ENCODE results near the gene PRDX3.

The PRDX3 gene

GRCh38 chr10:119206603-119207365 is 28.2 kb upstream of the PRDX3 start:
- peak overlapping the region; percentile 93 to 95 for H3K27ac ChIP-seq
- peak; percentile 82 for DNase-seq (ENCODE audit: low spot score)
- TF ChIP-seq, protein P1, sequence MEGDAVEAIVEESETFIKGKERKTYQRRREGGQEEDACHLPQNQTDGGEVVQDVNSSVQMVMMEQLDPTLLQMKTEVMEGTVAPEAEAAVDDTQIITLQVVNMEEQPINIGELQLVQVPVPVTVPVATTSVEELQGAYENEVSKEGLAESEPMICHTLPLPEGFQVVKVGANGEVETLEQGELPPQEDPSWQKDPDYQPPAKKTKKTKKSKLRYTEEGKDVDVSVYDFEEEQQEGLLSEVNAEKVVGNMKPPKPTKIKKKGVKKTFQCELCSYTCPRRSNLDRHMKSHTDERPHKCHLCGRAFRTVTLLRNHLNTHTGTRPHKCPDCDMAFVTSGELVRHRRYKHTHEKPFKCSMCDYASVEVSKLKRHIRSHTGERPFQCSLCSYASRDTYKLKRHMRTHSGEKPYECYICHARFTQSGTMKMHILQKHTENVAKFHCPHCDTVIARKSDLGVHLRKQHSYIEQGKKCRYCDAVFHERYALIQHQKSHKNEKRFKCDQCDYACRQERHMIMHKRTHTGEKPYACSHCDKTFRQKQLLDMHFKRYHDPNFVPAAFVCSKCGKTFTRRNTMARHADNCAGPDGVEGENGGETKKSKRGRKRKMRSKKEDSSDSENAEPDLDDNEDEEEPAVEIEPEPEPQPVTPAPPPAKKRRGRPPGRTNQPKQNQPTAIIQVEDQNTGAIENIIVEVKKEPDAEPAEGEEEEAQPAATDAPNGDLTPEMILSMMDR (IDR thresholded peaks at IDR 0.05) = peak; percentile 78
- H3K4me3 ChIP-seq = peak overlapping the region; percentile 94

GRCh38 chr10:119205894-119206602 is 27.4 kb upstream of the PRDX3 start:
- TF ChIP-seq, protein P1 (IDR thresholded peaks at IDR 0.05) = no peak

DNA sequence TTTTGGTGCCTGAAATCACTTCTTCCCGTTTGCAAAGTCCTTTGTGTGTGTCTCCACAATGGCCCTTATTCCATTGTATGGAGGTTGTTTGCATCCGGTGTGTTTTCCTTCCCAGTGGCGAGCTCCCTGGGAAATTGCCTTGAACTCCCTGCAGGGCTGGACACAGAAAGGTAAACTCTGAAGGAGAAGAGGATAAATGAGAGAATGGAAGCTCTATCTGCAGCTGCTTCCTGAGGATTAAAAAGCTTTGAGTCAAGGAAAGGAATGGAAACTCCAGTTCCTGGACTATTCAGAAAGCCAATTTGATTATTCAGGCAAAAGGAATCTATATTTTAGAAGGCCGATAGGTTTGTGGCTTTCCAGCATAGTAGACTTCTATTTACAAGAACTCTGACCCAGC is 24.4 kb upstream of the PRDX3 start:
- no peak for DNase-seq (ENCODE audit: low spot score)
- TF ChIP-seq, protein P1 (IDR thresholded peaks at IDR 0.05) = no peak

More at GRCh38 chr10:119205894-119206602, 27.4 kb upstream of the PRDX3 start:
- H3K4me3 ChIP-seq = peak overlapping the region; percentile 94
- H3K27ac ChIP-seq = peak overlapping the region; percentile 93 to 95
- DNase-seq (ENCODE audit: low spot score) = no peak

GRCh38 chr10:119201233-119201632 is 22.6 kb upstream of the PRDX3 start:
- H3K27ac ChIP-seq = no peak overlapping the region
- H3K4me3 ChIP-seq = no peak overlapping the region
- TF ChIP-seq, protein P1 (IDR thresholded peaks at IDR 0.05) = no peak
- no peak for DNase-seq (ENCODE audit: low spot score)

More for the DNA sequence above, 24.4 kb upstream of the PRDX3 start:
- Histone ChIP-seq H3K27ac (no peak overlapping the region), H3K4me3 (no peak overlapping the region)

DNA sequence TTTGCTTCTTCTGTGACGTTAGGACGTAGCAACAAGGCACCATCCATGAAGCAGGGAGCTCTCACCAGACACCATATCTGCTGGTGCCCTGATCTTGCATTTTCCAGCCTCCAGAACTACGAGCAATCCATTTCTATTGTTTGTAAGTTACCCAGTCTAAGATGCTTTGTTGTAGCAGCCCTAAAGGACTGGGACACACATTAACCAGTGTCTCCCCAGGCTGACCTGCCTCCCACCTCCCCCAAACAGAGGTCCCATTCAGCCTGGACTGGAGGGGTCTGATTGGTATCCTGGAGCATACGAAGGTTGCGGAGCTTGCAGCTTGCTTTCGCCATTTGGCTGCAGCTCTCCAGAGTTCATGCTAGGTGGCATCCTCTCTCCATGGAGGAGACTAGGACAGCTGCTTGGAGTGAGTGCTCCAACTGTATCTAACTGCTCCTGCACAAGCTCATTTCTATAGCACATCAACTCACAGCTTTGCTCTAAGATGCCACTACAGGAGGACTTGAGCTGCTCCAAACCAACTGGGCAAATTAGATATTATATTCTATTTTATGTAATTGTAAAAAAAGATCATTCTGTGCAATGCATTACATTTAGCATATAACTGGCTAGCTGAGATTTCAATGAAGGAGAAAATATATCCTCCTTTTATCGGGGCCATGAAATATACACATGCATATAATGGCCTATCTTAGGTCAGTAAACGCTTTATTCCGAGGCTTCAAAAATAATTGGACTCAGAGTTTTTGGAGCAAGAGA is 20.8 kb upstream of the PRDX3 start:
- TF ChIP-seq, protein P1 (IDR thresholded peaks at IDR 0.05) = peak; percentile 61
- Histone ChIP-seq H3K27ac (no peak overlapping the region), H3K4me3 (peak overlapping the region; percentile 6)
- peak; percentile 81 for DNase-seq (ENCODE audit: low spot score)

GRCh38 chr10:119198438-119198837 is 19.8 kb upstream of the PRDX3 start:
- no peak for DNase-seq (ENCODE audit: low spot score)
- Histone ChIP-seq H3K27ac (no peak overlapping the region), H3K4me3 (no peak overlapping the region)
- TF ChIP-seq, protein P1 (IDR thresholded peaks at IDR 0.05) = no peak
